Ovary (tissue), 3 donors: ENCODE data around the gene ZNG1F.
"Not testable (repeated sequence)": the region's sequence is repeated elsewhere in the genome, so short reads cannot be mapped to it uniquely, and the experiment has no call there.

ENCODE experiments used
- CTCF ChIP-seq, 3 donors: fragments of 450-650 bp in 2 of 3; fragments of 200-600 bp in 1 of 3; IDR thresholded peaks; one replicate each; pipeline versions ENCODE4 v1.5.1 to v1.8.0; 2016 to 2022; ENCODE audit warnings: antibody characterized with exemption in 3 of 3, mild to moderate bottlenecking in 1 of 3
- EP300 ChIP-seq: sonication (generic); formaldehyde crosslinking; IDR thresholded peaks from one replicate; pipeline ENCODE4 v1.6.1; 2017; ENCODE audit warnings: antibody characterized with exemption
- donor health status: DM: no; HTN: no; CAD: no.

DNA sequence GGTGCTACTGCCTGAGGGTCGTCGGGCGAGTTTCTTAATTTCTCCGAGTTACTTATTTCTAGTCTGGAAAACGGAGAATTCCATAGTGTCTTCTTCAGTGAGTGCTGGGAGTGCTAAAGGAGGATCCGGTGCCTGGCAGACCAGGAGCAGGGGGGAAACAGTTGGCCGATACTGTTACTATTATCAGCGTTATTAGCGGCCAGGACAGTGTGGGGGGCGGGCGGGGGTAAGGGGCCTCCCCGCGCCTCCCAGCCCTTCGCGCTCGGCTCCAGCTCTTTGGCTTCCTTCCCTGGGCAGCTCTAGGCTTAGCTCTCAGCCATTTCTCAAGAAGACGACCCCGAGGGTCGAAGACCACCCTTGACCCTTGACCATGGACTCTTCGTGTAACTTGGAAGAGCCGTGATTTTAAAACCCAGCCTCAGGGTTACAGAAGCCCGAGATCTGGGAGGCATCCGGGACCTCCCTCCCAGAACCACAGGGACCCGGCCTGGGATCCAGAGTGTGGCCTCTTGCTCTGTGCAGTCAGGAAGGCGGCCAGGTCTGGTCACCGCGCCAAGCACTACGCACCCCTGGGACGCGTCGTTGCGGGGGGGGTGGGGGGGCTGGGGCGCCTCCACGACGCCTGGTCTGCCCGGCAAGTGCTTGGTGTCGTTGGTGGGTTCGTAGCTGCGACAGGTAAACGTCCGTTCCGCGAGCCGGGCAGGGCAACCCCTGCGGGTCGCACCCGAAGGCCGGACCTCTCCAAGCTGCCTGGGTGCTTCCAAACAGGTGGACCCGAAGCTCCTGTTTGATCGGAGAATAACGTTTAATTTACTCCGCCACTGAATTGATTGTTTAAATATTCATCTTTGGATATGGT lies 64.6 kb downstream of the ZNG1F start:
- TF ChIP-seq CTCF (IDR thresholded peaks at IDR 0.05); EP300: not testable (repeated sequence)
